GM19099 (cell line): ENCODE results near the gene PRR13.

Experiments used
- POLR2A ChIP-seq: IDR thresholded peaks from 3 replicates; pipeline ENCODE4 v1.6.1; 2011; ENCODE audit warnings: low read depth; ENCODE audit not compliant: insufficient read length; ENCODE audit errors: extremely low read depth

The PRR13 gene

DNA sequence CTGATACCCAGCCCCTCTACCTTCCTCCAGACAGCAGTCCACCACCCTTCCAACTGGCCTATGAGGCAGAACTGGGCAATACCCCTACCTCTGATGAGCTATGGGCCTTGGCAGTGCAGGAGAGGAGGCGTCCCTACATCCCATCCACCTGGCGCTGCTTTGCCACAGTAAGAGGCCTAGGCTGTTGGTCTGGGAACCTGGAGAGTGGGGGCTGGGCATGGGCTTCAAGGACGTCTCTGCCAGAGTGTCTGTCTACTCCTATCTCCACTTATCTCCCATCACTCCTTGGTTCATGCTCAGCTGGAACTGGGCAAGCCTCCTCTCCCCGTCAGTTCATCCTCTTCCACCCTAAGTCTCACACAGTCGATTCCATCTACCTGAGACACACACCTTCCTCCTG lies 11.4 kb upstream of the PRR13 start:
- TF ChIP-seq POLR2A = no peak

DNA sequence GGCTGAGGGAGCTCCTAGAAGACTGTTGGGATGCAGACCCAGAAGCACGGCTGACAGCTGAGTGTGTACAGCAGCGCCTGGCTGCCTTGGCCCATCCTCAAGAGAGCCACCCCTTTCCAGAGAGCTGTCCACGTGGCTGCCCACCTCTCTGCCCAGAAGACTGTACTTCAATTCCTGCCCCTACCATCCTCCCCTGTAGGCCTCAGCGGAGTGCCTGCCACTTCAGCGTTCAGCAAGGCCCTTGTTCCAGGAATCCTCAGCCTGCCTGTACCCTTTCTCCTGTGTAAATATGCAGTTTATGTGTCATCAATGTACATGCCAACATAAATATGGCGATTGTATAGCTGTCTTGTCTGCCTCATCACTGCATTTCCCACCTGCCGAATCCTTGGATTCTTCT lies 10.3 kb upstream of the PRR13 start:
- no peak for TF ChIP-seq POLR2A

DNA sequence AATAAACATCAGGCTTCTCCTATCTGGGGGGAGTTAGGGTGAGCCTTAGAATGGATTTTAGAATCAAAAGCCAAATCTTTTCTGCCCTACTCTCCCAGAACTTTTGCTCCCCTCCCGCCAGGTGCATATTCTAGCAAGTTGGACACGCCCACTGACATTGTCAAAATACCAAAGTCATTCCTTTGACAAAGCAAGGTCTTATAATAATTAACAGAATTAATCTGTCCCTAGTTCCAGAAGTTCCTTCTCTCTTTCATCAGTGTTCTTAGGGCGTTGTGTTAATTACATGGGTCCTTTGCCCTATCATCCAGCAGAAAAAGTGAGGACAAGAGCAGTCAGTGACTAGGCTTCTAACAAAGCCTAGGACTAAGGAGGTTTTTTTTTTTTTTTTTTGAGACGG lies 2.4 kb downstream of the PRR13 start:
- TF ChIP-seq POLR2A = no peak

DNA sequence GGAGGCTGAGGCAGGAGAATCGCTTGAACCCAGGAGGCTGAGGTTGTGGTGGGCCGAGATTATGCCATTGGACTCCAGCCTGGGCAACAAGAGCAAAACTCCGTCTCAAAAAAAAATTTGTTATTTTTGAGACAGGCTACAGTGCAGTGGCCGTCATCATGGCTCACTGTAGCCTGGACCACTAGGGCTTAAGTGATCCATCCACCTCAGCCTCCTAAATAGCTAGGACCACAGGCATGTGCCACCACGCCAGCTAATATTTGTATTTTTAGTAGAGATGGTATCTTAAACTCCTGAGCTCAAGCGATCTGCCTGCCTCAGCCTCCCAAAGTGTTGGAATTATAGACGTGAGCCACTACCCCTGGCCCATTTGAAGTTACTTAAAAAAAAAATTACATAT lies 9.4 kb downstream of the PRR13 start:
- no peak for TF ChIP-seq POLR2A

DNA sequence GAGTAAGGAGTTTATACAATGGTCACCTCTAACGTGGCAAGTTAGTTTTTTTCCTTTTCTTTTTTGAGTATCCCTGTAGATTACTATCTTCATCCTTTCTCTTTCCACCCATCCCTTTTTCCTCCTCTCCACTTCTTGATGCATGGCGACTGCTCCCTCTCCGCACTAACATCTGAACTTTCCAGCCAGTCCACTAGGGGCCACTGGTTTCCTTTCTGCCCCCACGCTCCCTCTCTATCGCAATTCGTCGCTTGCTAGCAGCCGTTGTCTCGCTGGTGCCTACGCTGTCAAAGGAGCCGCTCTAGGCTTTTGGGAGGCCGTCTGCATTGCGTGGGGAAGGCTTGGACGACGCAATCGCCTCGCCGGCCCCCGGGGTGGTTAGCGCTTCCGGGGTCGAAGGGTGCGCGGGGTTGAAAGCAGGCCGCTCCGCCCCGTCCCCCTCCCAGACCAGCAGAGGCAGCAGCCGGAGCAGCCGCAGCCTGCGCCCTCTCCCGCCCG lies 10.2 kb downstream of the PRR13 start, which contains the start of gene PCBP2:
Gene PCBP2, plus strand, starts transcription at position 442 of the 498 bp plus-strand sequence. CDS start 2,699 bp downstream, outside the sequence.
- peak; percentile 91 for TF ChIP-seq POLR2A

DNA sequence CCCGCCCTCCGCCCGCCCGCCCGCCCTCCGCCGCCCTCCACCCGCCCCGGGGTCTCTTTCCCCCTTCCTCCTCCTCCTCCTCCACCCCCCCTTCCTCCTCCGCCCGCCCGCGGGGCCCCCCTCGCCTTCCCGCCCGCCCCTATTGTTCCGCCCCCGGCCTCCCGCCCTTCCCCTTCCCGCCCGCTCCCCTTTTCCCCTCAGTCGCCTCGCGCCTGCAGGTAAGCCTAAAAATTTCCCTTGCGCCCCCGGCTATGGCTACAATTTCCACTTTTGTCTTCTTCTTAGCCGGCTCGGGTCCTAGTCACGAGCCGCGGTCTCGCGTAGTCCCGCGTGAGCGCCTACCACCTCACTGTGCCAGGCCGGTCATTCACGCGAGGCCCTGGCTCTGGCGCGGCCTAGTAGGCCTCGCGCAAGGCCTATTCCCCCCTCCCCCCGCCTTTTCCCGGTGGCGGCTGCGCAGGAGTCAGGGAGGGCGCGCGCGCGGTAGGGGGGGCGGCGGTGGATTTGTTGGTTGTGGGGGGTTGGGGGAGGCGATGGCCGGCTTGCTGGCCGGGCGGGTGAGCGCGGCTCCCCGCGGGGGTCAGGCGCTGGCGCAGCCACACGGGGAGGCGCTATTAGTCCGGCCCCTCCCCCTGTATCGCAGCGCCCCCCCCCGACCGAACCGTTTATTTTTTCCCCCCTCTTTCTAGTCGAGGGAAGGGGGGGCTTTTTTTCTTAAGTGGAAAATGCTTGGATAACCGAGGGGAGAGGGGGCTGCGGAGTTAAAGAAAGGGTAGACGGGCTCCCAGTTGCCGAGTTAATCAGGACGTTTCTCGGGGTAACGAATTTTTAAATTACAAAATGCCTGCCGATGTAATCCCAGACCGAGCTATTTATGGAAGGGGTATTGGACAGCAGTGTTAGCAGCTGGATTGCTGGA lies 10.9 kb downstream of the PRR13 start:
- TF ChIP-seq POLR2A = no peak

DNA sequence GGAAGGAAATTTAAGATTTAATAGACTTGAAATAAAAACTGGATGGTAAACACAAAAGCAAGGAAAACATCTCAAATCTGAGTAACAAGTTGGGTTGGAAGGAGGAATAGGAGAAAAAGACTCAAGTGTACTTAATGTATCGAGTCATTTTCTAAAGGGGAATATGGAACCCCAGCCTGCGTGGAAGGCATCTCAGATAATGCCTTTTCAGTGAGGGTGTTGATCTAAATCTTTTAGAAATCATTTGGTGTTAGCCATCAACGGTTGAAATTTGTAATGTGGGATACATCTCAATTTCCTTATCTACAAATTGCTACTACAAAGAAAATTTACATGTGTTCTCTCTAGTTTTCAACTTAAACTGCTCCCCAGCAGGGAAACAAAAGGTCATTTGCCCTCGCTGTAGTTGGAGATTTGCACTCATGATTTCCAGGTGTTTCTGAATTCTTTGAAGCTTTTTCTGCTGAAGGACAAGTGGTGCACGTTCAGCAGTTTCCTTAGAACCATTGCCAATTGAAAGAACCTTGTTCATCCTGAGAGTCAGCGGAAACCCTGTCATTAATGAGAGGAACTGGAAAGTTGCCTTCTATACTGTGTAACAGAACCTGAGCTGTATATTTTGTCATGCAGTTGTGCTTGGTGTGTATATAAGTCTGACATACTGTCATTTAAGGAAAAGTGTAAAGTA lies 12.6 kb downstream of the PRR13 start:
- no peak for TF ChIP-seq POLR2A

DNA sequence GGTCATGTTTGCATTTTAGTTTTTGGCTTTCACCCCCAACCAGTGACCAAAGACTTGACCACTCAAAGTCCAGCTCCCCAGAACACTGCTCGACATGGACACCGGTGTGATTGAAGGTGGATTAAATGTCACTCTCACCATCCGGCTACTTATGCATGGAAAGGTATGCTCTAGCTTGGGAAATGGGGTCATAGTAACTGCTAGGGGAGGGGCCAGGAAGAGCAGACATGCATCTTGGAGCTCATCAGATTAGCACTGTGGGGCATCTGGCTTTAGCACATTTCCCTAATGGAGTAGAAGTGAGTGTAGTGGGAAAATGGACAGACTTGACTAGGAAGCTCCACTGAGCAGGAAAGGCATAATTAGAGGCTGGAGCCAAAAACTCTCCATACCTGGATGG lies 13.2 kb downstream of the PRR13 start:
- peak; percentile 14 for TF ChIP-seq POLR2A

DNA sequence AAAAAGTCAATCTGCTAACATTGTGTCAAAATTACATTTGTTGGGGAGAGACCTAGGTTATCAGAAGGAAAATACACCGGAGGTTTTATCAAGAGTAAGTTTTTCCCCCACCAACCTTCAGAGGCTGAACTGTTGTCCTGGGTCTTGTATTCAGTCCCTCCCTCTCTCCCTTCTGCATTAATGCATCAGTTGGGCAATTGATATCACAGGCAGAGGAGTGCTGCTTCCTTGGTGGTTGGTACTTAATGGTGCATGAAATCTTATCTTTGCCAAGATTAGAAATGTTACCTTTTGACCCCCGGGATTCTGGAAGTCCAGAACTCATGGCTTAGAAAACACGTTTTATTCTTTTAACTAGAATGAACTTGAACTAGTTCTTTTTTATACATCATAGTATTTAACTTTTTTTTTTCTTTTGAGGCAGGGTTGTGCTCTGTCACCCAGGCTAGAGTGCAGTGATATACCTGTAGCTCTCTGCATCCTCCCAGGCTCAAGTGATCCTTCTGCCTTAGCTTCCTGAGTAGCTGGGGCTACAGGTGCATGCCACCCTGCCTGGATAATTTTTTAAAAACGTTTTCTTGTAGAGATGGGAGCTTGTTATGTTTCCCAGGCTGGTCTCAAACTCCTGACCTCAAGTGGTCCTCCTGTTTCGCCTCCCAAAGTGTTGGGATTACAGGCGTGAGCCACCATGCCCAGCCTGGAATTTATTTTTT lies 15.3 kb downstream of the PRR13 start:
- no peak for TF ChIP-seq POLR2A

DNA sequence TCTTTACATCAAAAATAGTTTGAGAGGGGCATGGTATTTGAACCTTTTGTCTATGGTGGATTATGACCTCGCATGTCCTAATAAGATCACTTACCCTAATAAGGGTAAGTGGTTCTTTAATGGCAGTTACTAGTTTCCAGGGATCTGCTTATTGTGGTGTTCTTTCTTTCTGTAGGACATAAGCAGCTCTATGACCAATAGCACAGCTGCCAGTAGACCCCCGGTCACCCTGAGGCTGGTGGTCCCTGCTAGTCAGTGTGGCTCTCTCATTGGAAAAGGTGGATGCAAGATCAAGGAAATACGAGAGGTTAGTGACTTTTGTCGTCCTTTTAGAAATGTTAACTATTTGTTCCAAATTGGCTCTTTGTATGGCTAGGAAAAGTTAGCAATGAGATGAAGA lies 17.6 kb downstream of the PRR13 start:
- TF ChIP-seq POLR2A = no peak

DNA sequence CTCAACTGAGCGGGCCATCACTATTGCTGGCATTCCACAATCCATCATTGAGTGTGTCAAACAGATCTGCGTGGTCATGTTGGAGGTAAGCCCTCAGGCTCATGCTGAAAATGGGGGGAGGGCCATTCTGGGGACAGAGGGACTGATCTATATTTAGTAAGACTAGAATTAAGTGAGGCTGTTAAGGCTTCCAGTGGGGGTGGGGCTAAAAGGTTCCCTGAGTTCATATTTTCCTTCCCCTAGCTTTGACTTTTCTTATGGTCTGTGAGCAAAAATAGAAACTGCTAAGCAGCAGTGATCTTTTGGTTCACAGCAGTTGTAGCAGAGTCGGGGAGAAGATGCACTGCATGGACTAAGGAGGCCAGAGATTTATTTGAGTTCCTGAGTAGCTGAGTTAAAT lies 19.5 kb downstream of the PRR13 start:
- TF ChIP-seq POLR2A = no peak

DNA sequence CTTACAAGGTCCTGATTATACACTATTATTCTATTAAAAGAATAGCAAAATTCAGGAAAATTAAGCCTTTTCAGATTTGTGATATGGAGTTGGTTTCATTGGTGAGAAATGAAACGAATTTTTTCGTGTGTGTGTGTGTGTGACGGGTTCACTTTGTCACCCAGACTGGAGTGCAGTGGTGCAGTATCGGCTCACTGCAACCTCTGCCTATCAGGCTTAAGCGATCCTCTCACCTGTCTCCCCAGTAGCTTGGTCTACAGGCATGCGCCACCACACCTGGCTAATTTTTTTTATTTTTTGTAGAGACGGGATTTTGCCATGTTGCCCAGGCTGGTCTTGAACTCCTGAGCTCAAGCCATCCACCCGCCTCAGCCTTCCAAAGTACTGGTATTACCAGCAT lies 20.1 kb downstream of the PRR13 start:
- no peak for TF ChIP-seq POLR2A

DNA sequence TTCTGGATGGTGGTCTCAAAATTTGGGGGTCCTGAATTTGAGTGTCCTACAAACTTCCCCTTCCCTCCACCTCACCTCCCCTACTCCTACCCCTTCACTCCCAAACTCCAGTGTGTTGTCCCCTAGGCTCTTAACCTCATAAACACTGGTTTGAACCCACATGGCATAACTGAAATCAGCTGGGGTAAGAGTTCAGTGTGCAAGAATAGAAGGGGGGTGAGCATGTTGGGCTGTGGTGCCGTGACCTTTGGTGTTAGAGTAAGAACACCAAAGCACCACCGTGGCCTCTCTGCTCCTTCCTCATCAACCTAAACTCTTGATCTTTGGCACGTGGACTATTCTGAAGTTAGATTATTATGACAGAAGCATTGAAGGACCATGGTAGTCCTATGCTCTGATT lies 21.4 kb downstream of the PRR13 start:
- no peak for TF ChIP-seq POLR2A

DNA sequence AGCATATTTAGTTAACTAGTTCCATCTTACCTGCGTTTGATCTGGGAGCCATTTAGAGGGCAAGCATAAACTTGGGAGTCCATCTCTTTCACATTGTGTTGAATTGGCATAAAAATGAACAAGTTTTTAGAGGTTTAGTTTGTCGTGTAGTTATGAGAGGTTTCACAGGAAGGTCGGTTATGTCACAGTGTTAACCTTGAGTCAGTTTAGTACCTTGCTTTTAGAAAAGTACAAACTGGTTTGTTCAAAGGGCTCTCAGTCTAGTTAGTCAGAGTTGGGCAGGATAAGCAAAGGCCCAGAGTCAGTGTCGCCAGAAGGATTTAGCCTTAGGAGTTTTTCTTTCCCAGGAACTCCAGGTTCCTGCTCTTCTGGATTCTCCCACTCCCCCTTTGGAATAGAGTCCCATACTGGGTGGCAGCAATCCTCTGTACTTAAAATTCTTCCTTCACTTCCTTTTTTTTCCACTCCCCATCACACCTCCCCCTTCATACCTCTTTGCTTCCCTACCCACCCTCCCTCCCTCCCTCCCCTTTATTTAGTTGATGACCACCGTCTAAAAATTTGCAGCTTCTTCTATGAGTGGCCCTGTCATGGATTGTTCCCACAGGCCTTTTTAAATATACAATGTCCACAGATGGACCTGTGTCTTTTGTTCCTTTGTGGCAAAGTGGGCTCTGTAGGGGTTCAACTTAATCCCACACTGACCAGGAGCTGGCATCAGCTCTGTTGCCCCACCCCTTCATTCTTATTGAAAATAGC lies 22.4 kb downstream of the PRR13 start:
- no peak for TF ChIP-seq POLR2A
